Stimulated activated CD8-positive, alpha-beta memory T cell treated with anti-CD3 and anti-CD28 coated beads, Interleukin-7, amount 100 ng/mL, for 1 hour (primary cell): Measurements from ENCODE around the gene AWAT2.

Source experiments
- DNase-seq, 2 donors: peaks; one replicate each; pipeline ENCODE4 v3.0.0-alpha.2; 2020; ENCODE audit warnings: low read depth in 2 of 2

AWAT2 gene

DNA sequence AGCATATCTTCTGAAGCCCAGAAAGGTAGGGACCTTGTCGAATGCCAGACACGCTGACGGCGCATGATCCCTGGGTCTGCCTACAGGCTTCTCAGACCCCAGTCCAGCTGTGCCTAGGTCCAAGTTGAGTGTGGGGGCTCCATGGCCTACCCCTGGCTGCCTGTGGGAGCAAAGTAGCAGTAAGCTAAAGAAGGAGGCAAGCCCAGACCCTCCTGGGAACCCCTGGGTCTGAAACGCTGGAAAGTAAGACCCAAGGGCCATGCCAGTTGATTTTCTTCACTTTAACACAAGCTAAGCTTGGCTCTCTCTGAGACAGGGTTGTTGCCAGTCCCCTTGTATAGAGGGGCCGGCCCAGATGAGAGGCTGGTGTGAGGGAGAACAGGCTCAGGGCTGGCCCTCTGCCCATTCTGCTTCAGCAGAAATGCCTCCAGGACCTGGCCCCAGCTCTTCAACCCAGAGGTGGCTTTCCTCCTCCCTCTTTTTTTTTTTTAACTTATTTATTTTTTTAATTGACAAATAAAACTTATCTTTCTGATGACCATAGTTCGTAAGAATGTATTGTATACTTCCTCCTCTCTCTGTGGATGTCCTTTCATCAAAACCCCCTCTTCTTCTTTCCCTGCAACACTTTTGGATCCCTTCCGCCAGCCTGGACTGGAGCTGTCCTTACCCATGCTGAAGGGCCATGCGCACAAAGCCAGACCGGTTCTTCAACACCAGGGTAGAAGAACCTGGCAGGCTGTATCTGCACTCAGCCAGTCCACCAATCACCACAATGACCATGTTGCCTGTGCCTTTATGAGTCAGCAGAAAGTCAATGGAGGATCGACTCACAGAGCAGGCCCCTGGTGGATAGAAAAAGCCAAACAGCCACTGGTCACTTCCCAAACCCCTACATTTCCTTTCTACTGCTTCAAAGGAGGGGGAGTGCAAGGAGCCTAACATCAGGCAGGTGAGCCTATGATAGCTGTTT is 7.1 kb downstream of the AWAT2 start:
- no peak for DNase-seq

DNA sequence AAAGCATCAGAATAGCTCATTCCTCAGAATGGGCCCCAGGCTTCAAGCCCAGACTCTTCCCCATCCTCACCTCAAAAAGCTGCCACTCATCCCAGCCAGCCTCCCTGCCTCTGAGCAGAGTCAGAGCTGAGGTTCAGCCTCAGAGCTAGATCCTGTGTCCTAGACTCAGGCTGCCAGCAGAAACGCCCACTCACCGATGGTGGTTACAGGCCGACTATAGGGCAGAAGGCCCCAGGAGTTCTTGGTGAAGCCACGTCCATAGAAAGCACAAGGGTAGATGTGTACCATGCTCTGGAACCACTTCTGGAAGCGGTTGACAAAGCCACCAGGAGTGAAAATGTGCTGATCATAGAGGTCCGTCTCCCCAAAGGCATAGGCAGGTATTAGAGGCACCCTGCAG is 7.7 kb downstream of the AWAT2 start:
- no peak for DNase-seq

DNA sequence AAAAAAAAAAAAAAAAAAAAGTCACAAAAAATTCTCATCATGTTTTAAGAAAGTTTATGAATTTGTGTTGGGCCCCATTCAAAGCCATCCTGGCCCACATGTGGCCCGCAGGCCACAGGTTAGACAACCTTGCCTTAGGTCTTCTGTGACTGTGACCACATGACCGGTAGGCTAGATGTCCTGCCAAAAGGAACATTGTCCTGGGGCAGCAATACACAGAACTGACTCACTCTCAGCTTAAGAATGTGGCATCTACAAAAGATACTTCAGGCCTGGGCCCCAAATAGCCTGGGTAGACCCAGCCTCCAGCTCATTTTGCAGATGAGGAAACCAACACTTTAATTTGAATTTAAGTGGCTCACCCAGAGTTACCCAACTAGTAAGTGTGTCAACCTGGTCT is 10.0 kb downstream of the AWAT2 start:
- DNase-seq = no peak

DNA sequence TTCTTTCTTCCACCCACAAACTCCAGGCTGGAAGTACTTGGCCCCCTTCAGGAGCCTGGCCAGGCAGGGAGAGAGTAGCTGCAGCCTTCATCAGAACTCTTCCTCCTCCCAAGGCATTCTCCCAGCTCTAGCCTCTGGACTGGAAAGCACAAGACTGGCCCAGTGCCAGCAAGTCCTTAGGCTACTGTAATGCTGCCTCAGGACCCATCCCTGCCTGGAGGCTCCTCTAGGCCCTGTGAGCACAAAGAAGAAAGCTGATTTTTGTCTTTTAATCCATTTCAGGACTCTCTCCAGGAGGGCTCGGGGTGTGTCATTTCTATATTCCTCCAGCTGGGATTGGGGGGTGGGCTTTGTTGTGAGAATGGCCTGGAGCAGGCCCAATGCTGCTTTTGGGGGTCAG is 10.8 kb downstream of the AWAT2 start:
- DNase-seq = no peak

DNA sequence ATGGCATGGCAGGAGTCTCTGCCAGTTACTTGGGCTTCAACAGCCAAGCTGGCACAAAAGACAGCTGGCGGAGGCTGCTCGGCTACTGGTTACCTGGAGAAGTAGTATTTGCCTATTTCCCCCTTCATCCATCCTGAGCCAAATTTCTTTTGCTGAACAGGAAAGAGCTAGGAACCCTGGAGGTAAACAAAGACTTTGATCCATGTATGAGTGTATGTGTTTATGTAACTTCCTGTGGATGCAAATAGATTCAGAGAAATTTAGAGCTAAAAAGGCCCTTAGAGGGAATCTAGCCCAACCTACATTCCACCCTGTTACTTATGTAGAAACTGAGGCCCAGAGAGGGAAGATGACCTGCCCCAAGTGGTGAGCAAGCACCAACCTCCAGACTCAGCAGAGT is 11.2 kb downstream of the AWAT2 start:
- DNase-seq = no peak

DNA sequence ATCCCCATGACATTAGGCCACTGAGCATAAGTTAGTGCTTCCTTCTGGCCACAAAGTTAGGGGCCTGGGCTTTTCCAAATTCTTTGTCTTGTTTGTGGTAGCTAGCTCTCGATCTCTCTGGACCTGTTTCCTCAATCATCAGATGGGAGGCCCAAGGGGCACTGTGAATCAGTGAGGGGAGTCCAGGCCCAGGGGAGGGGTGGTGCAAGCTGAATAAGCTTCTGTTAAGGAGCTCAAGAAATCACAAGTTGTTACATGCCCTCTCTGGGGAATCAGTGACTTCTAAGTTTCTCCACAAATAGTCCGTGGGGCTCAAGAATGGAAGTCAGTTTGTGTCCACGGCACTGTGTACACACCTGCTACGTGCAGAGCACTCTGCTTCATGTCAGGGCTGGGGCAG is 15.1 kb downstream of the AWAT2 start:
- DNase-seq = no peak

DNA sequence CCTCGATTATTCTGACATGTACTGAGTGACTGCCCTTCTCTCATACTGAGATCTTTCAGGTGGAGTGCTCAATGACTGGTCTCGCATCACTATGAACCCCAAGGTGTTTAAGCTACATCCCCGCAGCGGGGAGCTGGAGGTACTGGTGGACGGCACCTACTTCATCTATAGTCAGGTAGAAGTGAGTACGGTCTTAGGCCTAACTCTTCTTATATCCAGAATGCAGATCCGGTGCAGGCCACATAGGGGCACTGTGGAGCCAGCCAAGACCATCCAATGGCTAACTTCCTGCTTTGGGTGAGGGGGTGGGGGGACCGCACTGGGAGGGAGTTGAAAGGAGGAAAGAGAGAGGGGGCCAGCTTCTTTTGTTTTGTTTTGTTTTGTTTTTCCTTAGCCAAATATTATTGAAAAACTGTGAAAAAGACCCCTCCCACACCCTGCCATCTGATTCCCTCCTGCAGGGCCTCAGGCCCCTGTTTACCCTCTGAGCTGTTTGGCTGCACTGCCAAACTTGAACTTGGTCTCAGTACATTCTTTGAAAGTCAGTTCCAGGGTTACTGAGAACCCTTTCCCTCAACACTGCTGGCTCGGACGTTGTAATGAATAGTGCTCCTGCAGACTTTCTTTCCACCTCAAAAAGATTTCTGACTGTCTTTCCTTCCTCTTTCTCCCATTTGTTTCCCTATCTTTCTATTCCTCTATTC is 16.2 kb downstream of the AWAT2 start:
- no peak for DNase-seq

DNA sequence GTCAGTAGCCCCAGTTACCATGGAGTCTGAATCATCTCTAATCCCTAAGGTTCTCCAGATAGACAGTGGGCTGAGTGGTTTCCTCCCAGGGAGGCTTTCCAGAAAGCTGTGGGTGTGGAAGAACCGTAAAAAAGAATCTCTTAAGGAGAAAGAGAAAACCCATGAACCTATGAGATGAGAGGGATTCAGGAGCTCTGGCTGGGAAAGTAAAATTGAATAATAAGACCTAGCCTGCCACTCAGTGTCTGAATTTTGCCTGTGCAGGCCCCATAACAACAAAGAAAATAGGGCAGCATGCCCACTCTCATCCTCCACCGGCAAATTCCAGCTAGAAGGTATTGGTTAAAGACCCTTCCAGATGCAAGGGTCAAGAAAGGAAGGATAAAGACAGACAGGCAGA is 16.9 kb downstream of the AWAT2 start:
- DNase-seq = no peak

DNA sequence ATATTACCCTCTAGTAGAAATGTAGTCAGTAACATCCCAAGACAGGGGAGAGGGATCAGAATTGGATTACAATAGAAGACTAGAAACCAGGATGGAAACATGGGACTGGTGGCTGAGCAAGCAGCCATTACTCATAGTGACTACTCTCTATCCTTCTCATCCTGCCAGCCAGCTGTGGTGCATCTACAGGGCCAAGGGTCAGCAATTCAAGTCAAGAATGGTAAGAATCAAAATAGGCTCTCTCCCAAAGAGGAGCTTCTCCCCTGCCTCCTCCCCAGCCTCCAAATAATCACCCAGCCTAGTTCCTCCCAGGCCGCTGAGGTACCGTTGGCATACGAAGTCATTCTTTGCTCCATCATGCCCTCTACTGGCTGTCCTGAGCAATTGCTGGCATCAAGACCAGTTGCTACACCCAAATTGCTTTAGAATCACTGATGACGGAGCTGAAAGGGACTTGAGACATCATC is 19.4 kb downstream of the AWAT2 start:
- peak in 1 of 2 donors; percentile 1 for DNase-seq

DNA sequence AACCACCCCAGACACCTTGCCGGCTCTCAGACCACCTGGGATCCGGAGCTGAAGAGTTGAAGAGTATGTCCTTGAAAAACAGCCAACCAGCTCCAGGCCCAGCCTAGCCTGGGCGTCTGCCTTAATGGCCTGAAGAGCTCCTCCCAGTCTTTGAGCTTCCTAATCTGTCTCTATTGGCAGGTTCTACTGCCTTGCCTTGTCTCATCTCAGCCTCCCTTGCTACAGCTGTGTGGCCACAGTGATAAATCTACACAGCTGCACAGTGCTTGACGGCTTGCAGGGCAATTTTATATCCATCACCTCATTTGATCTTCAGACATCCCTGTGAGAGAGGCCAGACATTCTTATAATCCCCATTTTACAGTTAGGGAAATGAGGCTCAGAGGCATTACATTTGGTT is 19.9 kb downstream of the AWAT2 start:
- DNase-seq = no peak

DNA sequence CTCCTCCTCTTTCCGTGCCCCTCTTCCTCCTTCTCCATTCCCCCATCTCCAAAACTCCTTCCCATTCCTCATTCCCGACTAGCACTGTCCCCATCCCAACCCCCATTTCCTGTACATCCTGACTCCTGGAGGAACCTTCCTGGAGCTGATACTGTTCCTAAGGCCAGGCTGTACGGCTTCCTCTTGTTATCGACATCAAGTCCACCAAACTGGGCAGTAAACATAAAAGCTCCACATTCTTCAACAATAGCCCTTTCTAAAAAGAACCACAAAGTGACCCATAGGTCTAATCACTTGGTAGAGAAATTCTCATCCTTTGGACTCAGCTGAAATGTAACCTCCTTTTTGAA is 22.9 kb downstream of the AWAT2 start:
- no peak for DNase-seq

DNA sequence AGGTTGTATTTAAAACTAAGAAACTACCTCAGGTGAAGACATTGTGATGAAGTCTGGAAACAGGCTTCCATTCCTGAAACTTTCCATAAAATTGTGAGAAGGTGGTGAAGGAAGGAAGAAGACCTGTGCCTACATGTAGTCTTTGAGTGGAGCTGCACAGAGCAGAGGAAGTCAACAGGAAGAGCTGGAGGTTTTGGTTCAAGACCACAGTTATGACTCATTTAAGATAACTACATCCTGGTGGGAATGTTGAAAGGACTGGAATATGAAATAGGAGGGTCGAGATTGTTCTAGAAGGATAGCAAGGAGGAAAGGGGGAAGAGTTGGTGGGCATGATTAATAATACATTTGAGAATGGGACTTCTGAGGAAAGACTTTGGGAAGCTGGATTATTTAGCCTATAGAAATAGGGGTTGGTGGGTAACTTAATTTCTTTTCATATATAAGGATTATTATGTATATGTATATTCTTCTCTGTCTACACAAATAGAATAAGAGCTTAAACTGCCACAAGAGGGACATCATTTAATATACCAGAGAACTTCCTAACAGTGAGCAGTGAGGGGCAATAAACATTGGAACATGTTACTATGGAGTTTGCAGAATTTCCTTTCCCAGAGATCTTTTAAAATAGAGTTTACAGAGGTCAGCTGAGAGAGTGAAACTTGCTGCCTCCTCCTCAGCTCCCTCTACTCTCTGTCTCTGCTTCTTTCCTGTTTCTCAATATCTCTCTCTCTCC is 23.5 kb downstream of the AWAT2 start:
- DNase-seq = no peak

DNA sequence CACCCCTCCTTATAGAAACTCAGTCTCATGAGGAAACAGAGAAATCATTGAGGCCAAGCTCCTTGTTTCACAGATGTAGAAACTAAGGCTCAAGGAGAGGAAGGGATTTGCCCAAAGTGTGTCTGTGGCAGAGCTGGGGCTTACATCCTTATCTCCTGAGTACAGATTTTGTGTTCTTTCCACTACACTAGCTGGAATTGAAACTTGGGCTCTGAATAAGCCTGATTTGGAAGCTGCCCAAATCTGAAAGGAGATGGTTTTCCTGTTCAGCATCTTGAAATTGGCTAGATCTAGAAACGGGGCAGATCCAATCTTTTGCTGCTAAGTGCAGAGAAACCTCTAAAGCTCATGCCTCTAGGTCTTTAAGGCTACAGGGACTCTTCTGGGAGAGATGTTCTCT is 24.3 kb downstream of the AWAT2 start:
- no peak for DNase-seq

DNA sequence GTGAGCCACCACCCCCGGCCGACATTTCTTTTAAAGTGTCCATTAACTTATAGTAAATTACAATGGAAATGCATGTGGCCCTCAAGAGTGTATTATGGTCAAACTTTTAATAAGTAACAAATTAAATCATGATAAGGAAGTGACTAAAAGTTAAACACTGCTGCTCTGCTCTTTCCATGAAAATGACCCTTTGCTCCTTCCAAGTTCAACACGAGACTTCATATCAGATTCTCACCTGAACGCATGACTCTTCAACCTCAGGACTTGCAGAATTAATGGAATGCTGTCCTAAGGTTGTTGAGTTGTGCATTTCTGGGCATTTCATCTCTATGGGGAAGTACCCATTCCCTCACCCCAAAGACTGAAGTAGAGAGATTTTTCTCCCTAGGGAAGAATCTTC is 27.1 kb downstream of the AWAT2 start:
- DNase-seq = no peak

DNA sequence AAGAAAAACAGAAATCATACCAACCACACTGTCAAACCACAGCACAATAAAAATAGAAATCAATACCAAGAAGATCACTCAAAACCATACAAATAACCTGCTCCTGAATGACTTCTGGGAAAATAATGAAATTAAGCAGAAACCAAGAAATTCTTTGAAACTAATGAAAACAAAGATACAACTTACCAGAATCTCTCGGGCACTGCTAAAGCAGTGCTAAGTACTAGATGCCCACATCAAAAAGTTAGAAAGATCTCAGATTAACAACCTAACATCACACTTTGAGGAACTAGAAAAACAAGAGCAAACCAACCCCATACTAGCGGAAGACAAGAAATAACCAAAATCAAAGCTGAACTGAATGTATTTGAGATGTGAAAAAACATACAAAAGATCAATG is 33.2 kb downstream of the AWAT2 start:
- DNase-seq = no peak

DNA sequence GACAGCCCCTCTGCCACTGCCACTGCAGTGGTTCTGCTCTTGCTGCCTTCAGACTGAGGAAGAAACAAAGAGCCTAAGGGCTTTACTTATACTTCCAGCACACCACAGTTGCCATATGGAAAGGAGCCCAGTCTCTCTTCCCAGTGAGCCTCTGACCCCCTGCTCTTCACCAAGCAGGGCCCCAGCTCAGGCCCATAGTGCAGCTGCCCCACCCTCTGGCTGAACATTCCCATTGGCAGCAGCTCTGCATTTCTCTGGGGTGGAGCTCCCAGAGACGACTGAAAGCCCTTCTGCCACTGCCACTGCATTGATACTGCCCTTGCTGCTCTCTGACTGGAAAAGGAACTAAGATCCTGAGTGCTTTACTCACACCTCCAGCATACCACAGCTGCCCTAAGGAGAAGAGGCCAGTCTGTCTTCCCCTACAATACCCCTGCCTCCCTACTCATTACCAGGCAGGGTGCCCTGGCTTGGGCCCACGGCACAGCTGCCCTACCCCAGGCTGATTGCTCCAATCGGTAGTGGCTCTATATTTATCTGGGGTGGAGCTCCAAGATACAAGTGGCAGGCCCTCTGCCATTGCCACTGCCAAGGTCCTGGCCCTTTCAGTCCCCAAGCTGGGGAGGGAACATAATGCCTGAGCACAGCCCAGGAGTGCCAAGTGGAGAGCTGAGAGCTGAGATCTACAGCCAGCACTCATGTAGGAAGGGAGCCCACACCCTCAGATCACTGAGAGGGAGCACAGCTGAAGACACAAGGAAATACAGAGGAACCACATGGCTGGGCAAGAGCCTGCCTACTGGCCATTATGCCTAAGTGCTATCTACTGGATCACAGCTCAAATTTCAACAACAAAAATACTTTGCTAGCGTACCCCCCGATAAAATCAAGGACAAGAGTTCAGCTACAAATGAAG is 36.0 kb downstream of the AWAT2 start:
- DNase-seq = no peak

DNA sequence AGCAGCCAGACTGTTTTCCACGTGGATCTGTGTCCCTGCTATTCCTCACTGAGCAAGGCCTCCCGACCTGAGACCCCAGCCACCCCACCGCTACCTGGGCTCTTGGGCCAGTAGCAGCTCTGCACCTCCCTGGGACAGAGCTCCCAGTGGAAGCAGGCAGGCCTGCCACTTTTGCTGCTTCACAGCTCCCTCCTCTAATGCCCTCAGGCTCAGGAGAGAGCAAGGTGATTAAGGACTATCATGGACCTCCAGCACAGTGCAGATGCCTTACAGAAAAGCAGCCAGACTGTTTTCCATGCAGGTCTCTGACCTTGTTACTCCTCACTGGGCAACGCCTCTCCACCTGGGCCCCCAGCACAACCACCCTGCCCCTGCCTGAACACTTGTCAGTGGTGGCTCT is 37.0 kb downstream of the AWAT2 start:
- no peak for DNase-seq

DNA sequence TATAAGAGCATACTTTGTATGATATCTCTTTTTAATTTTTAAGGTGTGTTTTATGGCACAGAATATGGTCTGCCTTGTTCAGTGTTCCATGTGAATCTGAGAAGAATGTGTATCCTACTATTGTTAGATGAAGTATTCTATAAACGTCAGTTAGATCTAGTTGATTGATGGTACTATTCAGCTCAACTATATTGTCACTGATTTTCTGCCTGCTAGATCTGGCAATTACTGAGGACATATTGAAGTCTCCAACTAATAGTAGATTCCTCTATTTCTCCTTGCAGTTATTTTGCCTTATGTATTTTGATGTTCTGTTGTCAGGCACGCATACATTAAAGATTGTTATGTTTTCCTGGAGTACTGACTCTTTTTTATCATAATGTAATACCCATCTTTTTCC is 39.8 kb downstream of the AWAT2 start:
- DNase-seq = no peak

DNA sequence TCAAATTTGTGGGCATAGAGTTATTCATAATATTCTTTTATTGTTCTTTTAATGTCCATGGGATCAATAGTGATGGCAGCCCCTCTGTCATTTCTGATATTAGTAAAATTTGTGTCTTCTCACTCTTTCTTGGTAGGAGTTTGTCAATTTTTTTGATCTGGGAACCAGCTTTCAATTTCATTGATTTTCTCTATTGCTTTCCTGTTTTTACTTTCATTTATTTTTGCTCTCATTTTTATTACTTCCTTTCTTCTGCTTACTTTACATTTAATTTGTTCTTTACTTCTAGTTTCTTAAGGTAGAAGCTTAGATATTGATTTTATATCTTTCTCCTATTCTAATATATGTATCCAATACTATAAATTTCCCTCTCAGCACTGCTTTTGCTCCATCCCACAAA is 40.7 kb downstream of the AWAT2 start:
- DNase-seq = no peak

DNA sequence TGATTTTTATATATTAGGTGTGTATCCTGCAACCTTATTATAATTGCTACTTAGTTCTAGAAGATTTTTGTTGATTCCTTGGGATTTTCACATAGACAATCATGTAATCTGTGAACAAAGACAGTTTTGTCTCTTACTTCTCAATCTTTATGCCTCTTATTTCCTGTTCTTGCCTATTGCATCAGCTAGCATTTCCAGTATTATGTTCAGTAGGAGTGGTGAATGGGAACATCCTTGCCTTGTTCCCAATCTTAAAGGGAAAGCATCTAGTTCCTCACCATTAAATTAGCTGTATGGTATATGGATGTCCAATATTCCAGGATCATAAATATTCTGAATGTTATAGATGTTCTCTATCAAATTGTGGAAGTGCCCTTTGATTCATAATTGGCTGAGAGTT is 41.8 kb downstream of the AWAT2 start:
- no peak for DNase-seq

DNA sequence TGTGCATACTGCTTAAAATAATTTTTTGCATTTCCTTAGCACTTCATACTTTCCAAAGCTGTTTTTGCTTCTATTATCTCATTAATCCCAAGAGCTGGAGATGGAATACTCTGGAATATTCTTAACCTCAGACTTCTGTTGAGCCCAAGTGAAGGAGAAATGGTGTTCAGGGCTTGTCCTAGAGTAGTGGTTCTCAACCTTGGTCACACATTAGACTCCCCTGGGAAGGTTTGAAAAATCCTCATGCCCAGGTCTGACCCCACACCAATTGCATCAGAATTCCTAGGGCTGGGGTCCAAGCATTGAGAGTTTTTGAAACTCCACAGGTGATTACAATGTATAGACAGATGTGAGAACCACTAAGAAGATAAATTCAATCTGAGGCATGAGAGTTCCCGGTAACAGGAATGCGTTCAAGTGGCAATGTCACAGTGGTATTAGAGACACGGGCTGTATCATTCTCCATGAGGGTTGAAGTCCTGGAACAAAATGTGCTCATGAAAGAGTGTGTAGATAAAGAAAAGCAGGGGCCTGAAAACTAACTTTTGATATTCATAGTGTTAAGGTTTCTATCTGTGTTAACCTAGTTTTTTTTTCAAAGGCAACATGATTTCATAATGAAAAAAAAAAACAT is 47.9 kb downstream of the AWAT2 start:
- DNase-seq = no peak
